VCaP (cell line): ENCODE measurements around the gene FYN.
A peak's percentile ranks its signal among the peaks of the same experiment; 100 is the strongest.
"Not testable (repeated sequence)": the region's sequence is repeated elsewhere in the genome, so short reads cannot be mapped to it uniquely, and the experiment has no call there.

ENCODE experiments used
- H3K27ac ChIP-seq: fragments of 450-650 bp; 2 replicates; pipeline ENCODE4 v1.5.1; 2017
- TF ChIP-seq, protein P1 (sequence below): fragments of 450-650 bp; conservative IDR thresholded peaks from 2 replicates; pipeline ENCODE4 v1.5.1; 2017; ENCODE audit warnings: mild to moderate bottlenecking, moderate library complexity

The FYN gene

DNA sequence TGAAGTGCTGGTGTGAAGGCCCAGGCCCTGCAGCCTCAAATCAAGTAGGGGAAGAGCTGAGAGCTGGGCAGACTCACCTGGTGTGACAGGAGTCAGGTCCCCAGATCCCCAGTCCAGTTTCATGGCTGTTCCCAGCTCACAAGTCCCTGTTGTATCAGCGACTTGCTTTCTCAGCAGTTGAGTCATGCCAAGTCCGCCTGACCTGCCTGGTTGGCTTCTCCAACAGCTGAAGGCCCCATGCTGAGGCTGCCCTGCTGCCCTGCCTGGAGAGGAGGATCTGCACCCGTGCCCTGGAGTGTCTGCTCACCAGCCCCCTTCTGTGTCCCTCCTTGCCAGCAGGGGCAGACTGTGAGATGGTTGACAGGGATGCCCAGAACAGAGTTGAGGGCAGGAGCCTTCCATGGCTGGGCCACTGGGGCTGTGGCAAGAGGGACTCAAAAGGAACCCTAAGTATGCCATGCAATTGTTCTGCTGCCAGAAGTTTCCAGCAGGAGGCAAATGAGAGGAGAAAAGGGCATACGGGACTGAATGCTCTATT is 228.3 kb downstream of the FYN start:
- TF ChIP-seq, protein P1, sequence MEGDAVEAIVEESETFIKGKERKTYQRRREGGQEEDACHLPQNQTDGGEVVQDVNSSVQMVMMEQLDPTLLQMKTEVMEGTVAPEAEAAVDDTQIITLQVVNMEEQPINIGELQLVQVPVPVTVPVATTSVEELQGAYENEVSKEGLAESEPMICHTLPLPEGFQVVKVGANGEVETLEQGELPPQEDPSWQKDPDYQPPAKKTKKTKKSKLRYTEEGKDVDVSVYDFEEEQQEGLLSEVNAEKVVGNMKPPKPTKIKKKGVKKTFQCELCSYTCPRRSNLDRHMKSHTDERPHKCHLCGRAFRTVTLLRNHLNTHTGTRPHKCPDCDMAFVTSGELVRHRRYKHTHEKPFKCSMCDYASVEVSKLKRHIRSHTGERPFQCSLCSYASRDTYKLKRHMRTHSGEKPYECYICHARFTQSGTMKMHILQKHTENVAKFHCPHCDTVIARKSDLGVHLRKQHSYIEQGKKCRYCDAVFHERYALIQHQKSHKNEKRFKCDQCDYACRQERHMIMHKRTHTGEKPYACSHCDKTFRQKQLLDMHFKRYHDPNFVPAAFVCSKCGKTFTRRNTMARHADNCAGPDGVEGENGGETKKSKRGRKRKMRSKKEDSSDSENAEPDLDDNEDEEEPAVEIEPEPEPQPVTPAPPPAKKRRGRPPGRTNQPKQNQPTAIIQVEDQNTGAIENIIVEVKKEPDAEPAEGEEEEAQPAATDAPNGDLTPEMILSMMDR = no peak

DNA sequence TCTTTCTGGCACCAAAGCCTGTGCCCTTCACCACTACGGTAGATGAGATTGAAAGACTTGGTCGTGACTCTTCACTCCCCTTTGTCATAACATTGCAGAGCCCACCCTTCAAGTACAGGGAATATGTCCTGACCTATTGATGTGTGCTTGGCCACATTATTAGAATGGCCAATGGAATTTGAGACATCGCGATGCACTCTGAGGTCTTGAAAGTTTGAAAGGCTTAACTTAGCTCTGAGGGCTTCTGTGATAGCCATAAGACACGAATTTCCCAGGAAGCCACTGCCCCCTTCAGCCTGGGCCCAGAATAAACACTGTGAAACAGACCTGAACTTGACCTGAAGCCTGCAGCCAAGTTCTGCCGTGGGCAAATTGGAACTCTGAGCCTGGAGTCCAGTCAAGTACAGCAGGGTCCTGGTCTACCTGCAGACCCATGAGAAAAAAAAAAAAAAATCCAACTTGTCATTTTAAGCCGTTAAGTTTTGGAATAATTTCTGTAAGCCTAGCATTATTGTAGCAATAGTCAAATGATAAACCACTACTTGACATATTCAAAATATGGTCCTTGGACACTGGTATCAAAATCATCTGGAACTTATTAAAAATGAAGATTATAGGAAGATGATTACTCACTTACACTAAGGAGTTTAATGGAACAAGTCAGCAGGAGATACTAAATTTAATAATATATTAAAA is 230.6 kb downstream of the FYN start:
- no peak overlapping the region for H3K27ac ChIP-seq
- TF ChIP-seq, protein P1 = peak; percentile 61

More for the DNA sequence above, 228.3 kb downstream of the FYN start:
- no peak overlapping the region for H3K27ac ChIP-seq

DNA sequence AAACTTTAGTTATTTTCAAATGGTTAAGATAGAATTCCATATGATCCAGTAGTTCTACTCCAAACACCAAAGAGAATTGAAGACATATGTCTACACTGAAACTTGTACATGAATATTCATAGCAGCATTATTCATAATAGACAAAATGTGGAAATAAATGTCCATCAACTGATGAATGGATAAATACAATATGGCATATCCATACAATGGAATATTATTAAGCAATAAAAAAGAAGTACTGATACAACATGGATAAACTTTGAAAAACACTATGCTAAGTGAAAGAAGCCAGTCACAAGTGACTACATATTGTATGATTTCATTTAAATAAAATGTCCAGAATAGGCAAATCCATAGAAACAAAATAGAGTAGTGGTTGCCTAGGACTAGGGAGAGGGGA is 234.0 kb downstream of the FYN start:
- H3K27ac ChIP-seq = no peak overlapping the region
- TF ChIP-seq, protein P1 = no peak

DNA sequence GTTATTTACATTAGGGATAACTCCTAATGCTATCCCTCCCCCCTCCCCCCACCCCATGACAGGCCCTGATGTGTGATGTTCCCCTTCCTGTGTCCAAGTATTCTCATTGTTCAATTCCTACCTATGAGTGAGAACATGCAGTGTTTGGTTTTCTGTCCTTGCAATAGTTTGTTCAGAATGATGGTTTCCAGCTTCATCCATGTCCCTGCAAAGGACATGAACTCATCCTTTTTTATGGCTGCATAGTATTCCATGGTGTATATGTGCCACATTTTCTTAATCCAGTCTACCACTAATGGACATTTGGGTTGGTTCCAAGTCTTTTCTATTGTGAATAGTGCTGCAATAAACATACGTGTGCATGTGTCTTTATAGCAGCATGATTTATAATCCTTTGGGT is 238.3 kb downstream of the FYN start:
- H3K27ac ChIP-seq = not testable (repeated sequence)

DNA sequence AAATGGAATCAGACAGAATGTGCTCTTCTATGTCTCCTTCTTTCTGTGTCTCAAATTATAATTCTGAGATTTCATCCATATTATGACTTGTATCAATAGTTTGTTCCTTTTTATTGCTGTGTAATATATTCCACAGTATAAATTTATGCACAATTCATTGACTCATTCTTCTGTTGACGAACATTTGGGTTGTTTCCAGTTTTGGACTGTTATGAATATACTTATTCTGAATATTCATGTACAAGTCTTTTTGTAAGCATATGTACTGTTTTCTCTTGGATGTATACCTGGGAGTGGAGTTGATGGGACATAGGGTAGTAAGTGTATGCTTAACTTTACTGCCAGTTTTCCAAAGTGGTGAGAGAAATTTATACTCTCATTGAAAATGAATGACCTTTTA is 239.4 kb downstream of the FYN start:
- H3K27ac ChIP-seq = no peak overlapping the region
- TF ChIP-seq, protein P1 = no peak

DNA sequence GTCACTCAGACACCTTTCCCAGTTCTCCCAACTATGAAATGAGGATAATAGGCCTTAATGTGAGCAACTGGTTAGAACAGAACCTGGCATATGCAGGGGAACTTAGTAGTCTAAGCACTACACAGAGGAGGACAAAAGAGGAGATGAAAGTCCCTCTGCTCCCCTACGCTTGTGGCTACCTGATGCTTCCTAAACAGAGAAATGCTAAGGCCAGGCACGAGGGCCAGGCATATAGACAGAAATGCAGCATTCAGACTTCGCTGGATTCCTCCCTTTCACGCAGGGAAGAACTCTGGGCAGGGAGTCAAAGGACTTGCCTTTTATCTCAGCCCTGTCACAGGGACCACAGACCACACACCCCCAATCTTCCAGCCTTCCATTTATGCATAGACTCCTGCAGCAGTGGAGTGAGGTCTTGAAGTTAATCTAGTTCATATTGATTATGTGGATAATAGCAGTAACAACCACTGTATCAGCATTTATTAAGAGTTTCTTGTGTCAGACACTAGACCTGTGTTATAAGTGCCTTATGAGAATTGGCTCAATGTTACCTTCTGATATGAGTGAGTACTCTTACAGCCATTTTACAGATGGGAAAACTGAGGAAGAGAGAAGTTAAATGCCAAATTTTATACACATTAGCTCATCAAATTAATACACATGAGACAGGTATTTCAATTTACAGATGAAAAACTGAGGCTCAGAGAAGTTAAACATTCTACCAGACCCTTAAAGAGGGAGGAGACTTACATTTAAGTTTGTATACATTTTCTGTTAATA is 240.6 kb downstream of the FYN start:
- no peak overlapping the region for H3K27ac ChIP-seq
- TF ChIP-seq, protein P1 = no peak

DNA sequence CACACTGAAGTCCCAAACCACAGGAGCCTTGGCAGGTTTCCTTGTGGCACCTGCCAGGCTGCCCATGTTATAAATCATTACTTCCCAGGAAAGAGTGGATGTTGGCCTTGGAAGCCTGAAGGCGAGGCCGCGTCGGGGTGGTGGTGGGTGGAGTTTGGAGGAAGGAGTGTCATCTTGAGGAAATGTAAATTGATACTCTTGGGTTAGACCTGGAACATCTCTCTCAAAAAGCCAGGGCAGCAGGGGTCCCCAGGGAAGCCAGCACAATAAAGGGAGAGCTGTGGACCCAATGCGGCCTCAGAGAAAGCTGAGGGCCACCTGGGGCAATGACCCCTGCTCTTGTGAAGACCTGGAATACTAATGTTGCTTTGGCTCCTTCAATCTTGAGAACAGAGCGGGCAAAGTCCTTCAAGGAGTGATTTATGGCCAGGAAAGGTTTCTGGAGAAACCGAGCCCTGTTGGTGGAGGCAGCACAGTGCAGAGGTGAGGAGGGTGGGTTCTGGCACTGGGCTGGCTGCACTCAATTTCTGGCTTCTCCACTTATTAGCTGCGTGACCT is 241.3 kb downstream of the FYN start:
- H3K27ac ChIP-seq = no peak overlapping the region

More for the DNA sequence above, 241.3 kb downstream of the FYN start:
- TF ChIP-seq, protein P1 = no peak
